Ecto neural progenitor cell (in vitro differentiated cells): Measurements from ENCODE around the gene GK2.

Source experiments
- DNase-seq: peaks from one replicate; pipeline ENCODE4 v3.0.0-alpha.2; 2018; ENCODE audit warnings: low spot score

Gene GK2

GRCh38 chr4:79385641-79386040, 22.4 kb downstream of the GK2 start:
- no peak for DNase-seq

GRCh38 chr4:79381161-79381560, 26.9 kb downstream of the GK2 start:
- DNase-seq, result no peak

- no peak for DNase-seq
Measured at GRCh38 chr4:79370026-79370425, 38.0 kb downstream of the GK2 start.

- DNase-seq, result no peak
Measured at GRCh38 chr4:79367096-79367495, 40.9 kb downstream of the GK2 start.

GRCh38 chr4:79366422-79366821, 41.6 kb downstream of the GK2 start:
- no peak for DNase-seq

- DNase-seq, result no peak
Measured at GRCh38 chr4:79364061-79364460, 44.0 kb downstream of the GK2 start.

- DNase-seq, result no peak
Measured at GRCh38 chr4:79362626-79363025, 45.4 kb downstream of the GK2 start.

- DNase-seq, result no peak
Measured at GRCh38 chr4:79360006-79360405, 48.0 kb downstream of the GK2 start.

GRCh38 chr4:79358438-79358837, 49.6 kb downstream of the GK2 start:
- no peak for DNase-seq

- DNase-seq, result no peak
Measured at GRCh38 chr4:79357365-79357764, 50.7 kb downstream of the GK2 start.
